Trophoblast cell (in vitro differentiated cells and primary cell): ENCODE results near the gene SSBP2.
"Not testable (repeated sequence)": the region's sequence is repeated elsewhere in the genome, so short reads cannot be mapped to it uniquely, and the experiment has no call there.

Source experiments
- DNase-seq, 2 donors: peaks; one replicate each; pipeline ENCODE4 v3.0.0-alpha.2; 2016
- H2AFZ ChIP-seq: 2 replicates; pipeline ENCODE4 v1.6.1; 2013; ENCODE audit warnings: low read length, moderate library complexity, mild to moderate bottlenecking; ENCODE audit not compliant: insufficient read depth, poor library complexity
- H2AK5ac ChIP-seq: 2 replicates; pipeline ENCODE4 v1.6.1; 2013; ENCODE audit warnings: mild to moderate bottlenecking, low read length
- H2BK120ac ChIP-seq: 2 replicates; pipeline ENCODE4 v1.6.1; 2013; ENCODE audit warnings: low read length, mild to moderate bottlenecking, moderate library complexity; ENCODE audit not compliant: insufficient read depth, poor library complexity
- H2BK12ac ChIP-seq: 2 replicates; pipeline ENCODE4 v1.6.1; 2013; ENCODE audit warnings: mild to moderate bottlenecking, low read length, moderate library complexity
- H2BK5ac ChIP-seq: 2 replicates; pipeline ENCODE4 v1.6.1; 2013; ENCODE audit warnings: low read length, low read depth, moderate library complexity, mild to moderate bottlenecking; ENCODE audit not compliant: poor library complexity
- H3K14ac ChIP-seq: 2 replicates; pipeline ENCODE4 v1.6.1; 2013; ENCODE audit warnings: mild to moderate bottlenecking, low read length
- H3K18ac ChIP-seq: 2 replicates; pipeline ENCODE4 v1.6.1; 2013; ENCODE audit warnings: mild to moderate bottlenecking, low read length
- H3K23ac ChIP-seq: 2 replicates; pipeline ENCODE4 v1.6.1; 2013; ENCODE audit warnings: low read length
- H3K27ac ChIP-seq: 2 replicates; pipeline ENCODE4 v1.5.1; 2013; ENCODE audit warnings: low read depth, mild to moderate bottlenecking, inconsistent platforms, low read length, moderate library complexity
- H3K27me3 ChIP-seq: 2 replicates; pipeline ENCODE4 v1.6.1; 2013; ENCODE audit warnings: inconsistent platforms, mild to moderate bottlenecking, low read length, moderate library complexity; ENCODE audit not compliant: insufficient read depth
- H3K36me3 ChIP-seq, 2 experiments: 1 replicate in 1 of 2; 2 replicates in 1 of 2; pipeline ENCODE4 v1.6.1; 2013; ENCODE audit warnings: low read length in 2 of 2, mild to moderate bottlenecking in 2 of 2, moderate library complexity in 1 of 2; ENCODE audit not compliant: insufficient read depth in 2 of 2, control insufficient read depth in 1 of 2
- H3K4ac ChIP-seq: 2 replicates; pipeline ENCODE4 v1.6.1; 2013; ENCODE audit warnings: low read depth, mild to moderate bottlenecking, low read length, moderate library complexity
- H3K4me1 ChIP-seq, 2 experiments: 1 replicate in 1 of 2; 2 replicates in 1 of 2; pipeline ENCODE4 v1.6.1; 2013; ENCODE audit warnings: low read length in 2 of 2, mild to moderate bottlenecking in 2 of 2, moderate library complexity in 1 of 2; ENCODE audit not compliant: insufficient read depth in 2 of 2, control insufficient read depth in 1 of 2
- H3K4me2 ChIP-seq: 2 replicates; pipeline ENCODE4 v1.6.1; 2013; ENCODE audit warnings: inconsistent platforms, mild to moderate bottlenecking, low read length, moderate library complexity
- H3K4me3 ChIP-seq: 2 replicates; pipeline ENCODE4 v1.5.1; 2013; ENCODE audit warnings: mild to moderate bottlenecking, low read depth, low read length, inconsistent platforms
- H3K79me1 ChIP-seq: one replicate; pipeline ENCODE4 v1.6.1; 2013; ENCODE audit warnings: low read length
- H3K79me2 ChIP-seq: 2 replicates; pipeline ENCODE4 v1.6.1; 2013; ENCODE audit warnings: low read length, mild to moderate bottlenecking; ENCODE audit not compliant: control insufficient read depth, insufficient read depth, poor library complexity
- H3K9ac ChIP-seq: 2 replicates; pipeline ENCODE4 v1.6.1; 2013; ENCODE audit warnings: mild to moderate bottlenecking, low read length
- H3K9me3 ChIP-seq: 2 replicates; pipeline ENCODE4 v1.6.1; 2013; ENCODE audit warnings: low read depth, mild to moderate bottlenecking, control low read depth, inconsistent platforms, low read length; ENCODE audit not compliant: insufficient read depth
- H4K12ac ChIP-seq: 2 replicates; pipeline ENCODE4 v1.6.1; 2013; ENCODE audit warnings: low read depth, mild to moderate bottlenecking, low read length, moderate library complexity
- H4K8ac ChIP-seq: 2 replicates; pipeline ENCODE4 v1.6.1; 2013; ENCODE audit warnings: low read depth, mild to moderate bottlenecking, low read length, moderate library complexity
- H4K91ac ChIP-seq: one replicate; pipeline ENCODE4 v1.6.1; 2013; ENCODE audit warnings: low read depth, mild to moderate bottlenecking, low read length, moderate library complexity
- WGBS: extraction: QIAGEN DNeasy Blood & Tissue Kit; methylation state at CpG from one replicate; pipeline ENCODE4 v1.1.7; 2013; ENCODE audit warnings: missing lambda C conversion rate; ENCODE audit not compliant: insufficient read length, insufficient coverage; ENCODE audit errors: extremely low coverage; 5-methylcytosine and 5-hydroxymethylcytosine counted together

The SSBP2 gene

DNA sequence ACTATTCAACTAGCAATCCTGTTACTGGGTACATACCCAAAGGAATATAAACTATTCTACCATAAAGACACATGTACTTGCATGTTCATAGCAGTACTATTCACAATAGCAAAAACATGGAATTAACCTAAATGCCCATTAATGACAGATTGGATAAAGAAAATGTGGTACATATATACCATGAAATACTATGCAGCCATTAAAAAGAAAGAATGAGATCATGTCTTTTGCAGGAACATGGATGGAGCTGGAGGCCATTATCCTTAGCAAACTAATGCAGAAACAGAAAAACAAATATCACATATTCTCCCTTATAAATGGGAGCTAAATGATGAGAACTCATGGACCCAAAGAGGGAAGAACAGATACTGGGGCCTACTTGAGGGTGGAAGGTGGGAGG lies 247.3 kb downstream of the SSBP2 start:
- not testable (repeated sequence) for H3K4ac ChIP-seq, H2BK5ac ChIP-seq, H2AFZ ChIP-seq, DNase-seq, H4K12ac ChIP-seq, H3K4me3 ChIP-seq, H2BK120ac ChIP-seq, H3K9ac ChIP-seq, H2BK12ac ChIP-seq, H3K18ac ChIP-seq, H3K4me2 ChIP-seq, H3K9me3 ChIP-seq, H3K36me3 ChIP-seq, H3K27ac ChIP-seq, H3K4me1 ChIP-seq, H3K79me2 ChIP-seq, H2AK5ac ChIP-seq, H4K8ac ChIP-seq, H3K14ac ChIP-seq, H4K91ac ChIP-seq, H3K79me1 ChIP-seq, H3K27me3 ChIP-seq, H3K23ac ChIP-seq

DNA sequence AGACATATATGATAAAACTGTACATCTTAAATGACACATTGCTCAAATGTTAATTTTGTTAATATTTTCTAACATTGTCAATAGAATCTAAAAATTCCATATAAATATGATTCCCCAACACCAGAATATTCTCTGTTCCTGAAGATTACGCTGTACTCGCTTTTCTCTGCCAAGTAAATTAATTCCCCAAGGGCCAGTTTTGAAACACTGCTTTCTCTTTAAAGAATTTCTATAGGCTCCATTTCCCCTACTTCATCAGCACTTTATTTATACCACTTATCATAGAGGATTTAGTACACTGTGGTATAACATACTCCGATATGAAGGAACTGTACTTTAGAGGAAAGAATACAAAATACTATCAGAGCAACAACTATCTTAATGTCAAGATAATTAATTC lies 255.6 kb downstream of the SSBP2 start:
- Histone ChIP-seq H3K79me2 (no peaks in the 10 kb centered on the region), H2AK5ac (no peak overlapping the region), H3K36me3 (no peaks in the 10 kb centered on the region), H4K91ac (no peak overlapping the region), H3K79me1 (no peaks in the 10 kb centered on the region), H3K18ac (no peak overlapping the region), H3K4me2 (no peak overlapping the region), H3K14ac (no peak overlapping the region), H3K4me3 (no peak overlapping the region), H2AFZ (no peak overlapping the region), H3K27me3 (no peaks in the 10 kb centered on the region), H4K8ac (no peak overlapping the region), H3K9me3 (no peaks in the 10 kb centered on the region), H3K23ac (no peak overlapping the region), H3K4me1 (no peaks in the 10 kb centered on the region), H3K27ac (no peak overlapping the region), H2BK5ac (no peak overlapping the region), H2BK12ac (no peak overlapping the region), H4K12ac (no peak overlapping the region), H3K4ac (no peak overlapping the region), H2BK120ac (no peak overlapping the region), H3K9ac (no peak overlapping the region)
- WGBS = no CpG with 5 or more reads among the region's 3 CpGs
- DNase-seq = no peak

DNA sequence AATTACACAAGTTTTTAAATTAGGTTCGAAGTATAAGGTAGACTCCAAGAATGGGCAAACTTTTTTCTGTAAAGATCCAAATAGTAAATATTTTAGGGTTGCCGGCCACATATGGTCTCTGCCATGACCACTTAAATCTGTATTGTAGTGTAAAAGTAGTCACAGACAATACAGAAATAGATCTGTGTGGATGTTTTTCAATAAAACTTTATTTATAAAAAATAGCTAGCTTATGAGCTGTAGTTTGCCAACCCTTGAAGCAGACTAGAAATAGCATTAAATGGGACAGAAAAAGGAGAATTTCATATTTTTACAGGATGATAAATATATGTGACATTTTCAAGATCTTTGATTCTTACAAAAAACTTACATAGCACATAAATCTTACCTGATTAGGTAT lies 262.0 kb downstream of the SSBP2 start:
- no peak overlapping the region for H4K91ac ChIP-seq
- no CpG with 5 or more reads among the region's 2 CpGs for WGBS
- H2BK120ac ChIP-seq = no peak overlapping the region
- H4K8ac ChIP-seq = no peak overlapping the region
- no peak overlapping the region for H2BK5ac ChIP-seq
- H3K36me3 ChIP-seq = no peaks in the 10 kb centered on the region
- H3K79me1 ChIP-seq = no peaks in the 10 kb centered on the region
- H3K9me3 ChIP-seq = no peaks in the 10 kb centered on the region
- no peak overlapping the region for H2AFZ ChIP-seq
- no peaks in the 10 kb centered on the region for H3K79me2 ChIP-seq
- no peak overlapping the region for H2AK5ac ChIP-seq
- no peak overlapping the region for H3K27ac ChIP-seq
- H3K4ac ChIP-seq = no peak overlapping the region
- H3K18ac ChIP-seq = no peak overlapping the region
- no peak overlapping the region for H3K4me3 ChIP-seq
- H3K4me1 ChIP-seq = no peaks in the 10 kb centered on the region
- H3K4me2 ChIP-seq = no peak overlapping the region
- no peak overlapping the region for H4K12ac ChIP-seq
- no peaks in the 10 kb centered on the region for H3K27me3 ChIP-seq
- H3K14ac ChIP-seq = no peak overlapping the region
- no peak overlapping the region for H3K9ac ChIP-seq
- H3K23ac ChIP-seq = no peak overlapping the region
- H2BK12ac ChIP-seq = no peak overlapping the region
- no peak for DNase-seq

DNA sequence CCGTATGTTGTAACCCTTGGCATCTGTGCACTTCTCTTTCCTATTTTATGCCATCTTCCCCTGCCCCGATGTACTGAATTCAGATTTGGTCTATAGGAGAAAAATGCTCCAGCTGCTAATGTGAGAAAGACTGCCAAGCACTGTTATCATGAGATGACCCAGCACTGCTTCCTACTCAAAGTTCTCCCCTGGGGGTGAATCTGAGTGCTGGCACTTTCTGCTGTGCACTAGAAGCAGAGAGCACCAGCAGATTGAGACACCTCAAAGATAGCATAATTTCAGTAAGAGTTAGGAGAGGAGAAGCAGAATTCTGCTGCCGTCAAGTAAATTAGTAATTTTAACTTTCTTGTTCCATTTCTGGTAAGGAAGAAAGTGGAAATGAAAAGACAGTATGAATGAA lies 264.2 kb downstream of the SSBP2 start:
- Histone ChIP-seq H3K4ac (no peak overlapping the region), H2AK5ac (no peak overlapping the region), H3K4me3 (no peak overlapping the region), H2BK12ac (no peak overlapping the region), H2AFZ (no peak overlapping the region), H2BK5ac (no peak overlapping the region), H4K91ac (no peak overlapping the region), H2BK120ac (no peak overlapping the region), H4K12ac (no peak overlapping the region), H3K27me3 (no peaks in the 10 kb centered on the region), H3K23ac (no peak overlapping the region), H3K9me3 (no peaks in the 10 kb centered on the region), H3K4me2 (no peak overlapping the region), H3K18ac (no peak overlapping the region), H4K8ac (no peak overlapping the region), H3K14ac (no peak overlapping the region), H3K9ac (no peak overlapping the region), H3K79me2 (no peaks in the 10 kb centered on the region), H3K27ac (no peak overlapping the region), H3K36me3 (no peaks in the 10 kb centered on the region), H3K79me1 (no peaks in the 10 kb centered on the region), H3K4me1 (no peaks in the 10 kb centered on the region)
- no CpG with 5 or more reads among the region's 3 CpGs for WGBS
- DNase-seq = no peak

DNA sequence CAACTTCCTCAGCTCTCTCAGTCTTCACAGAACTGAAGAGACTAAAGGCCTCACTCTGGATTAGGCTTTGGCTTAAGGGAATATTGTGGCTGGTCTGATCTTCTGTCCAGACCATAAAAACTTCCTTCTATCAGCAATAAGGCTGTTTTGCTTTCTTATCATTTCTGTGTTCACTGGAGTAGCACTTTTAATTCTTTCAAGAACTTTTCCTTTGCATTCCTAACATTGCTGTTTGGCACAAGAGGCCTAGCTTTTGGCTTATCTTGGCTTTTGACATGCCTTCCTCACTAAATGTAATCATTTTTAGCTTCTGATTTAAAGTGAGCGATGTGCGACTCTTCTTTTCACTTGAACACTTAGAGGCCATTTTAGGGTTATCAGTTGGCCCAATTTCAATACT lies 268.3 kb downstream of the SSBP2 start:
- Histone ChIP-seq H3K27me3 (no peaks in the 10 kb centered on the region), H2BK120ac (no peak overlapping the region), H3K27ac (no peak overlapping the region), H3K79me2 (no peaks in the 10 kb centered on the region), H3K23ac (no peak overlapping the region), H4K12ac (no peak overlapping the region), H2BK5ac (no peak overlapping the region), H3K9me3 (no peaks in the 10 kb centered on the region), H3K14ac (no peak overlapping the region), H4K91ac (no peak overlapping the region), H2AFZ (no peak overlapping the region), H3K4me3 (no peak overlapping the region), H3K4ac (no peak overlapping the region), H2BK12ac (no peak overlapping the region), H3K9ac (no peak overlapping the region), H3K4me2 (no peak overlapping the region), H3K4me1 (no peaks in the 10 kb centered on the region), H4K8ac (no peak overlapping the region), H2AK5ac (no peak overlapping the region), H3K79me1 (no peaks in the 10 kb centered on the region), H3K36me3 (no peaks in the 10 kb centered on the region), H3K18ac (no peak overlapping the region)
- no CpG with 5 or more reads among the region's 2 CpGs for WGBS
- no peak for DNase-seq
